PC-9 (cell line): ENCODE measurements around the gene MIA. TPM values are rescaled to one million over a fixed set of nuclear protein-coding genes. Genes with fewer than 3 reads are reported as not detected.
"Not testable (repeated sequence)": the region's sequence is repeated elsewhere in the genome, so short reads cannot be mapped to it uniquely, and the experiment has no call there.

Experiments
- Bru-seq: library from RNA; stranded (reverse); fragments of 400-500 nt; gene quantifications from one replicate; lab custom pipeline; 2021; lab: Mats Ljungman, UMichigan
- BruChase-seq, 2 experiments: library from RNA; stranded (reverse); fragments of 400-500 nt; gene quantifications; one replicate each; lab custom pipeline; 2021; lab: Mats Ljungman, UMichigan
- BruUV-seq: library from RNA; stranded (reverse); fragments of 400-500 nt; replicated peaks from 2 replicates; lab custom pipeline; 2021; lab: Mats Ljungman, UMichigan
- CTCF ChIA-PET: fragments of 300-600 bp; sonication (Branson Sonifier 250); formaldehyde crosslinking; loops from one replicate; lab custom pipeline; 2022; ENCODE audit warnings: antibody characterized with exemption; lab: Charles Lee
- POLR2A ChIA-PET: fragments of 300-600 bp; sonication (Branson Sonifier 250); formaldehyde crosslinking; loops from one replicate; lab custom pipeline; 2022; ENCODE audit warnings: antibody characterized with exemption; ENCODE audit not compliant: unreplicated experiment; lab: Charles Lee
- DNase-seq, 2 experiments: peaks; one replicate each; pipeline versions ENCODE4 v3.0.0 to v3.0.0-alpha.2; 2015 to 2022; ENCODE audit warnings: mixed read lengths in 1 of 2
- H2AFZ ChIP-seq: fragments of 200-600 bp; sonication (generic); 2 replicates; pipeline ENCODE4 v1.8.1; 2017; ENCODE audit warnings: antibody characterized with exemption
- H3F3A ChIP-seq: fragments of 200-600 bp; sonication (generic); 2 replicates; pipeline ENCODE4 v1.8.1; 2017; ENCODE audit warnings: antibody characterized with exemption, mild to moderate bottlenecking, low read depth; ENCODE audit not compliant: insufficient read depth
- H3K27ac ChIP-seq: fragments of 200-600 bp; sonication (generic); 2 replicates; pipeline ENCODE4 v1.6.1; 2016; ENCODE audit warnings: mixed run types
- H3K27me3 ChIP-seq: fragments of 200-600 bp; sonication (generic); 2 replicates; pipeline ENCODE4 v1.6.1; 2016; ENCODE audit warnings: low read depth, mixed run types; ENCODE audit not compliant: insufficient read depth
- H3K36me3 ChIP-seq: fragments of 200-600 bp; sonication (generic); 2 replicates; pipeline ENCODE4 v1.6.1; 2016; ENCODE audit warnings: low read depth, mixed run types
- H3K4me1 ChIP-seq: fragments of 200-600 bp; sonication (generic); replicated peaks from 2 replicates; pipeline ENCODE4 v1.6.1; 2016; ENCODE audit warnings: mixed run types; ENCODE audit not compliant: insufficient read depth
- H3K4me2 ChIP-seq: fragments of 200-600 bp; sonication (generic); 2 replicates; pipeline ENCODE4 v1.6.1; 2017; ENCODE audit warnings: mixed run types
- H3K4me3 ChIP-seq: fragments of 200-600 bp; sonication (generic); 2 replicates; pipeline ENCODE4 v1.6.1; 2016; ENCODE audit warnings: mixed run types
- H3K79me2 ChIP-seq: fragments of 200-600 bp; sonication (generic); 2 replicates; pipeline ENCODE4 v1.6.1; 2017; ENCODE audit warnings: low read depth, mixed run types
- H3K9me2 ChIP-seq: fragments of 200-600 bp; sonication (generic); 2 replicates; pipeline ENCODE4 v1.8.1; 2017; ENCODE audit warnings: mild to moderate bottlenecking; ENCODE audit not compliant: insufficient read depth
- H3K9me3 ChIP-seq: fragments of 200-600 bp; sonication (generic); 2 replicates; pipeline ENCODE4 v1.8.1; 2016; ENCODE audit warnings: low read depth; ENCODE audit not compliant: insufficient read depth
- H4K20me1 ChIP-seq: fragments of 200-600 bp; sonication (generic); 2 replicates; pipeline ENCODE4 v1.8.1; 2017; ENCODE audit not compliant: insufficient read depth
- EZH2 ChIP-seq: fragments of 200-600 bp; sonication (generic); IDR thresholded peaks from 2 replicates; pipeline ENCODE4 v1.8.0; 2017; ENCODE audit warnings: antibody characterized with exemption, low read depth
- intact Hi-C: fragments of 100-400 bp; cut with micrococcal nuclease; formaldehyde crosslinking; loops from one replicate; pipeline ENCODE4 v1.10.0; 2022; ENCODE audit not compliant: unreplicated experiment
- long read RNA-seq: library from polyadenylated mRNA; stranded (forward); transcript quantifications from one replicate; pipeline ENCODE4 v2.0.0, GENCODE V29; 2022
- total RNA-seq: library from RNA; stranded (reverse); gene quantifications from 2 replicates; pipeline ENCODE4 v1.2.3, GENCODE V29; 2021
- TF ChIP-seq, protein P1 (sequence below): fragments of 200-600 bp; sonication (generic); conservative IDR thresholded peaks from 2 replicates; pipeline ENCODE4 v1.6.1; 2017; ENCODE audit warnings: mixed run types, antibody characterized with exemption, mild to moderate bottlenecking, moderate library complexity

Gene MIA
- total RNA-seq = 2.5 and 2.7 TPM in 2 replicates
- percentile 37 among the genes with signal in this experiment for Bru-seq, nascent RNA
- BruChase-seq, experiment 1, labeled RNA remaining after a 2-hour chase = percentile 55 among the genes with signal in this experiment
- BruChase-seq, experiment 2, labeled RNA remaining after a 6-hour chase = percentile 59 among the genes with signal in this experiment
- long read RNA-seq = 0 reads

DNA sequence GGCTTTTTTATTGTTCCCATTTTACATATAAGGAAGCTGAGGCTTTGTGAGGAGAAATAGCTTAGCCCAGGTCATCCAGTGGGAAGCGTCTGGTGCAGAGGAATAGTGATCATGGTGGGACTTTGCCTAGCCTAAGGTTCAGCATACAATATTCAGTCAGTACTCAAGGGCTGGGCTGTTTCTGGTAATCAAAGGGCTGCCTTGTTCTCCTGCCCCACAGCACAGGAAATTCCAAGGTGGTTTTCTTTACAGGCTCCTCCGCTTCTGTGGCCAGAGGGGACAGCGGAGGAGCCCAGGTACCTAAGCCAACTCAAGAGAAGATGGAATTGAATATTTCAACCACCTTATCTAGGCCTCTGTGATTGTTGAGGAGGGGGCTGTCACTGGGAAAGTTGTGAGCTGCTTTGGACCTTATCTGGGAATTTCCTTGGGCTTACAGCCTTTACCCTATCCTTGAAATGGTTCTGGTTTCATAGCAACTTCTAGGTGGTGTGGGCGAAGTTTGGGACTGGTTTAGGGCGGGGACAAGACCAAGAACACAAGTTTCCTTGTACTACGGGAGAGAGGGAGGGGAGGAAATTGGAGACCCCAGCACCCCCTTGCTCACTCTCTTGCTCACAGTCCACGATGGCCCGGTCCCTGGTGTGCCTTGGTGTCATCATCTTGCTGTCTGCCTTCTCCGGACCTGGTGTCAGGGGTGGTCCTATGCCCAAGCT, at the start of gene MIA:
Gene MIA (plus strand): TSS at position 606 of the 716 bp plus-strand sequence. CDS start 22 bp downstream, at position 628.
- peaks cover 13% of the 10 kb centered on the region for H3K4me1 ChIP-seq
- TF ChIP-seq EZH2 = no peak
- TF ChIP-seq, protein P1, sequence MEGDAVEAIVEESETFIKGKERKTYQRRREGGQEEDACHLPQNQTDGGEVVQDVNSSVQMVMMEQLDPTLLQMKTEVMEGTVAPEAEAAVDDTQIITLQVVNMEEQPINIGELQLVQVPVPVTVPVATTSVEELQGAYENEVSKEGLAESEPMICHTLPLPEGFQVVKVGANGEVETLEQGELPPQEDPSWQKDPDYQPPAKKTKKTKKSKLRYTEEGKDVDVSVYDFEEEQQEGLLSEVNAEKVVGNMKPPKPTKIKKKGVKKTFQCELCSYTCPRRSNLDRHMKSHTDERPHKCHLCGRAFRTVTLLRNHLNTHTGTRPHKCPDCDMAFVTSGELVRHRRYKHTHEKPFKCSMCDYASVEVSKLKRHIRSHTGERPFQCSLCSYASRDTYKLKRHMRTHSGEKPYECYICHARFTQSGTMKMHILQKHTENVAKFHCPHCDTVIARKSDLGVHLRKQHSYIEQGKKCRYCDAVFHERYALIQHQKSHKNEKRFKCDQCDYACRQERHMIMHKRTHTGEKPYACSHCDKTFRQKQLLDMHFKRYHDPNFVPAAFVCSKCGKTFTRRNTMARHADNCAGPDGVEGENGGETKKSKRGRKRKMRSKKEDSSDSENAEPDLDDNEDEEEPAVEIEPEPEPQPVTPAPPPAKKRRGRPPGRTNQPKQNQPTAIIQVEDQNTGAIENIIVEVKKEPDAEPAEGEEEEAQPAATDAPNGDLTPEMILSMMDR = no peak
- H3K9me3 ChIP-seq = no peaks in the 10 kb centered on the region
- no peak within 1 kb of the TSS for H2AFZ ChIP-seq
- ChIA-PET POLR2A (interaction anchor here (0.6 kb wide), 2 partner anchors 19 to 1744 kb away, joined by 5 to 6 read pairs; no protein-coding TSS in a partner anchor), CTCF (interaction anchor here (0.6 to 0.7 kb wide), 2 partner anchors 9 to 401 kb away, joined by 3 to 4 read pairs; no protein-coding TSS in a partner anchor)
- H3K27me3 ChIP-seq = no peaks in the 10 kb centered on the region
- no peak for DNase-seq
- no TSS peak for BruUV-seq
- intact Hi-C loops = no loop called here
- no peaks in the 10 kb centered on the region for H3K79me2 ChIP-seq
- H3K36me3 ChIP-seq = no peaks in the 10 kb centered on the region
- H3F3A ChIP-seq = peaks cover 34% of the 10 kb centered on the region
- H3K4me3 ChIP-seq = no peak within 1 kb of the TSS
- H3K27ac ChIP-seq = no peak within 1 kb of the TSS
- H4K20me1 ChIP-seq = no peaks in the 10 kb centered on the region
- peak within 1 kb of the TSS; percentile 91; the same call in 1 of the 2 replicates for H3K4me2 ChIP-seq
- no peaks in the 10 kb centered on the region for H3K9me2 ChIP-seq

GRCh38 chr19:40726279-40726678, 49.0 kb upstream of the MIA start:
- intact Hi-C loops = no loop called here
- CTCF ChIA-PET = no interaction called here
- 0 out of 2 replicates have a peak, but pooled peaks cover 7% of the 10 kb centered on the region for H3F3A ChIP-seq
- TF ChIP-seq EZH2 = no peak
- TF ChIP-seq, protein P1 = no peak
- H3K4me3 ChIP-seq = no peak overlapping the region
- no peak overlapping the region for H3K27ac ChIP-seq
- H3K4me2 ChIP-seq = no peak overlapping the region
- no peak for DNase-seq
- H4K20me1 ChIP-seq = peaks cover 24% of the 10 kb centered on the region; the same call in 1 of the 2 replicates
- POLR2A ChIA-PET = interaction anchor here (0.7 kb wide), 1 partner anchor 10 kb away, joined by 9 read pairs; no protein-coding TSS in a partner anchor
- no peaks in the 10 kb centered on the region for H3K27me3 ChIP-seq
- H3K4me1 ChIP-seq = peaks cover 10% of the 10 kb centered on the region; the same call in 1 of the 2 replicates
- BruUV-seq = no TSS peak
- H3K36me3 ChIP-seq = peaks cover 35% of the 10 kb centered on the region; the same call in 1 of the 2 replicates
- H3K9me2 ChIP-seq = no peaks in the 10 kb centered on the region
- no peaks in the 10 kb centered on the region for H3K9me3 ChIP-seq
- peaks cover 34% of the 10 kb centered on the region for H3K79me2 ChIP-seq
- no peak overlapping the region for H2AFZ ChIP-seq

DNA sequence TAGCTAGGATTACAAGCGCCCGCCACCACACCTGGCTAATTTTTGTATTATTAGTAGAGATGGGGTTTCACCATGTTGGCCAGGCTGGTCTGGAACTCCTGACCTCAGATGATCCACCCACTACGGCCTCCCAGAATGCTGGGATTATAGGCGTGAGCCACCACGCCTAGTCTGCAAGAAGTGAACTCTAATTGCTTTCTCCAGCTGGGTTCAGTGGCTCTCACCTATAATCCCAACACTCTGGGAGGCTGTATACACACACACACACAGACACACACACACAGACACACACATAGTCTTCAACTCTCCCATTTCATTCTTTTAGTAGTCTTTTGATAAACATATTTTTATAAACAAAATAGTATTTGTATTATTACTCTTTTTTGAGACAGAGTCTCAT, 45.3 kb upstream of the MIA start:
- DNase-seq, CTCF ChIA-PET, H3K27ac ChIP-seq, H3K4me1 ChIP-seq, H4K20me1 ChIP-seq, H3K4me2 ChIP-seq, POLR2A ChIA-PET, intact Hi-C loops, H3K4me3 ChIP-seq, H3K27me3 ChIP-seq, H2AFZ ChIP-seq, H3K79me2 ChIP-seq, BruUV-seq, H3K9me2 ChIP-seq, H3F3A ChIP-seq, H3K9me3 ChIP-seq: not testable (repeated sequence)
- H3K36me3 ChIP-seq = peaks cover 24% of the 10 kb centered on the region; the same call in 1 of the 2 replicates

- CTCF ChIA-PET, H3K79me2 ChIP-seq, H3K27me3 ChIP-seq, H3K4me3 ChIP-seq, H3K27ac ChIP-seq, H3K9me3 ChIP-seq, H3K9me2 ChIP-seq, H4K20me1 ChIP-seq, intact Hi-C loops, BruUV-seq, DNase-seq, H3K4me2 ChIP-seq, POLR2A ChIA-PET, H2AFZ ChIP-seq, H3F3A ChIP-seq: not testable (repeated sequence)
- Histone ChIP-seq H3K36me3 (peaks cover 18% of the 10 kb centered on the region), H3K4me1 (peaks cover 15% of the 10 kb centered on the region)
These were observed 43.0 kb upstream of the MIA start for GRCh38 chr19:40732304-40732703.
